Measurements from ENCODE around the gene CCDC167.

DNA sequence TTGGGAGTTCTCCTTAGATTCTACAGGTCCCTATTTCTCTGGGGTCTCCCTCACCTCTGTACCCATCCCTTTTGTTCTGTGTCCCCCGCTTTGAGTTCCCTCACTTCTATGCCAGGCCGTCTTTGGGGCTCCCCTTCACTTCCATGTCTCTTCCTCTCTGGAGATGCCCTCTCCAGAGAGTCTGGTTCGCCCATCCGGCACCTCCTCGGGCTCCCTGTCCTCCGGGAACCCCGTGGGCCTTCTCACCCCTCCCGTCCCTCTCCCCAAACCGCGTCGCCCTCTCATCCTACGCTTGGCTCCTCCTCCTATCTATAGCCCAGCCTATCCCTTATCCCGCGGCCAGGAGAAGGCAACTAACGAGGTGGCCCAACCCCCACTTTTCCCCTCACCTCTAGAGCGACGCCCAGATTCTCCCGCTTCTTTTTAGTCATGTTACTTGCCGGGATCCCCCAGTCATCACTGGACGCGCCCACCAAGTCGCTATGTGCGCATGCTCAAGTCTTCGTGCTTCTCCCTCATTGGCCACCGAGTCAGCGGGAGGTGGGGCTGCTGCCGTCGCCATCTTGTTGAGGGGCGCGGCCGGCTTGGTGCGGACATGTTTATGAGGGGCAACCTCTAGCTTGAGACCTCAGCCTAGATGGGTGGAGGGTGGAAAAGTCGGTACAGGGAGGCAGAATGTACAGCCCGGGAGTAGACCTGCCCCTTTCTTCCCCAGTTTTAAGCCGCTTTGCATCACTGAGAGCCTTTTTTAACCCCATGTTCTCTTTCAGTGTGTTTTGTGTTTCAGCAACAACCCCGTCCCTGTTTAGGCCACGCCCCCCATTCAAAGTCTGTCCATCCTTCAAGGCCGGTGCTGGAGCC, at the start of gene CCDC167:
- TF ChIP-seq CTCF (conservative IDR thresholded peaks at IDR 0.05 in 1 of 2, IDR thresholded peaks at IDR 0.05 in 1 of 2; ENCODE audit: low read depth in 1 of 2, low read length in 2 of 2): no peak
- TF ChIP-seq EZH2 (IDR thresholded peaks at IDR 0.05; ENCODE audit: low read length, missing control alignments): no peak

All from fibroblast of lung (primary cell).